Hepatocyte (in vitro differentiated cells): ENCODE results near the gene PCCA.

ENCODE experiments used
- CTCF ChIP-seq: fragments of 200-600 bp; sonication (generic); IDR thresholded peaks from 2 replicates; pipeline ENCODE4 v1.5.1; 2016; ENCODE audit warnings: antibody characterized with exemption, mild to moderate bottlenecking; ENCODE audit not compliant: poor library complexity
- EZH2 ChIP-seq: fragments of 200-600 bp; sonication (generic); IDR thresholded peaks from 2 replicates; pipeline ENCODE4 v1.6.1; 2016; ENCODE audit warnings: antibody characterized with exemption, mild to moderate bottlenecking, borderline replicate concordance

- TF ChIP-seq EZH2 (no peak), CTCF (no peak)
Observed at GRCh38 chr13:100344544-100344943, 255.7 kb downstream of the PCCA start.
